SK-N-DZ (cell line): Measurements from ENCODE around the gene XKR7.

ENCODE experiments used
- DNase-seq: peaks from one replicate; pipeline ENCODE4 v3.0.0-alpha.2; 2015; ENCODE audit warnings: low spot score

The XKR7 gene

DNA sequence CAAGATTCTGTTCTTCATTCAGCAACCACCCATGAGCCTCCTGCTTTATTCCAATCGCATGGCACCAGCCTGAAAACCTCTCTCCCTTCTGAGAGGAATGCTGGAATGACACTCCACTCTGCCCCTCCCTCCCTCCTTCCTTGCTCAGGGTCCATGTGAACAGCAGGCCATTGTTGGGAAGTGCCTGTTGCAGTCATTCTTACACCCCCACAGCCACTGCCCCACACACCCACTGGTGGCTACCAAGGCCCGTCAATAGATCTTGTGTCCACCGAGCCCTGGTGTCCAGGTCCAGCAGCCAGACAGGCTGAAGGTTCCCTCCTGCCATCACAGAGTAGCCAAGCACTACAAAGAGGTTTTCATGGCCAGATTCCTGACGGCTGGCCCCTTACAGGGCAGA is 22.6 kb upstream of the XKR7 start:
- DNase-seq = no peak

DNA sequence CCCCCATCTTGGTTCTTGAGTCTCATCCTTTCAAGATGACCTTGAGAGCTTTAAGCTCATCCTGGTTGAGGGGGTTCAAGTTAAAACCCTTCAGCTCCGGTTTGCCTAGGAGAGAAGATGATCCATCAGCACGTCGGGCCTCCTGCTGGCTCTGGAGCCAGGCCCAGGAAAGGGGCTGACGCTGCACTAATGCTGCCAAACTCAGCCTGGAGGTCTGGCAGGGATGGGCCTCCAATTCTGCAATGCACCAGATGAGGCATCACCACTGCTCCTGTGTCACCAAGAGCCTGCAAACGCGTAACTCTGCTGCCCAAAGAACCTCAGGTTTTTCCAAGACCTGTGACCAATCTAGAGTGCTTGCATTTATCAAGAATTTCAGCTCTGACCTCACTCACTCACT is 22.2 kb upstream of the XKR7 start:
- DNase-seq = no peak

DNA sequence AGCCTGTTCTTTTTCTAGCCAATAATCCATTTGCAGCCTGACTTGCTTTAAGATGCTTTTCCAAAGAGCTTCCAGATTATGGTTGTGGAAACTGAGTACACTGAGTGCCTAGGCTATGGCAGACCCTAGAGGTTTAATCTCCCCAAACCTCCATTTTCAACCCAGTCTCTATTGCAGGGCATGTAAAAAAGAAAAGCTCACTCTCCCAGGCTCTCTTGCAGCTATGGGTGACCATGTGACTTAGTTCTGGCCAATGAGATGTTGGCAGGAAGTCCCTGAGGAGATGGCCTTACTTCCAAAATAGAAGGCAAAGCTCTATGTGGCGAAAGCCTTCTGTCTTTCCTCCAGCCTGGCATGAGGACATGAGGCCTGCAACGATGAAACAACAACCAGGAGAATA is 19.9 kb upstream of the XKR7 start:
- DNase-seq = no peak

DNA sequence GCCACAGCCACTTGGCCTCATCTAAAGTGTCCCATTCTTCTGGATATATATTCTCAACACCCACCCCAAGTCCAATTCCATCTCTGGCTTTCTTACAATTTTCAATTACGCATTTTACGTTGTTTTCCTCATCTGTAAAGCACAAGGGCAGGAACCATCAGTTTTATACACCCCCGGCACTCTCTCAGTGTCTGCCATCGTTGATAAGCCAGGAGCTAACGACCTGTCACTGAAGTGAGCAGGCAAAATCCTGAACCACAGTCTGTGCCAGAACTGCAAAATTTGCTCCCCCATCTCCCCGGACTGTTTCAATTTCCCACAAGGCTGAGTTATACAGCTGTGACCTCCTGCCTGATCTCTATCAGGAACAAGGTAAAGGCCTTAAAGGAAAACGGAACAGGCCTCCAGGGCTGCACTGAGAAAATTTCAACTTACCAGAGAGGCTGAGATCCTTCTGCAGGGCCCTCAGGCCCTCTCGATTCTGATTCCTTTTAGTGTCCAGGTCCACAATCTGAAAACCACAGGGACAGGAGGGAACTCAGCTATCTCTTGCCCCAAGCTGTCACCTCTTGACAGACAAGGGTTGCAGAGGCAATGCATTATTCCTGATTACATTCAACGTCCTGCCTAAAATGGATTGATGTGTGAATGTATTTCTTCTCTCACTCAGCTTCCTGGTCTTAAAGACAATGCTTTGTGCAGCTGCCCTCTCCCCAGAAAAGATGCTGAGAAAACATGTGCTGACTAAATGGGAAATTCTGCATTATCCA is 17.9 kb upstream of the XKR7 start:
- no peak for DNase-seq

DNA sequence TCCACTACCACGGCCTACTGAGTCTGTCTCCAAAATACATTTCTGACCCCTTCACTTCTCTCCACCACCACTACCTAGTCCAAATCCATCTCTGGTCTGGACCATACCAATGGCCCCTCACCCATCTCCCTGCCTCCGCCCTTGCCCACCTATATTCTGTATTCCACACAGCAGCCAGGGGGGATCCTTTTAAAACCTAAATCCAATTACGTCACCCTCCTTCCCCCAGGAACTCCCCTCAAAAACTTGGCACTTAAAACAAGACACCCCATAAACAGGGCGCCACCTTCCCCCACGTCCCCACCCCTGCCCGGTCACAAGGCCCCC is 16.8 kb upstream of the XKR7 start:
- no peak for DNase-seq

DNA sequence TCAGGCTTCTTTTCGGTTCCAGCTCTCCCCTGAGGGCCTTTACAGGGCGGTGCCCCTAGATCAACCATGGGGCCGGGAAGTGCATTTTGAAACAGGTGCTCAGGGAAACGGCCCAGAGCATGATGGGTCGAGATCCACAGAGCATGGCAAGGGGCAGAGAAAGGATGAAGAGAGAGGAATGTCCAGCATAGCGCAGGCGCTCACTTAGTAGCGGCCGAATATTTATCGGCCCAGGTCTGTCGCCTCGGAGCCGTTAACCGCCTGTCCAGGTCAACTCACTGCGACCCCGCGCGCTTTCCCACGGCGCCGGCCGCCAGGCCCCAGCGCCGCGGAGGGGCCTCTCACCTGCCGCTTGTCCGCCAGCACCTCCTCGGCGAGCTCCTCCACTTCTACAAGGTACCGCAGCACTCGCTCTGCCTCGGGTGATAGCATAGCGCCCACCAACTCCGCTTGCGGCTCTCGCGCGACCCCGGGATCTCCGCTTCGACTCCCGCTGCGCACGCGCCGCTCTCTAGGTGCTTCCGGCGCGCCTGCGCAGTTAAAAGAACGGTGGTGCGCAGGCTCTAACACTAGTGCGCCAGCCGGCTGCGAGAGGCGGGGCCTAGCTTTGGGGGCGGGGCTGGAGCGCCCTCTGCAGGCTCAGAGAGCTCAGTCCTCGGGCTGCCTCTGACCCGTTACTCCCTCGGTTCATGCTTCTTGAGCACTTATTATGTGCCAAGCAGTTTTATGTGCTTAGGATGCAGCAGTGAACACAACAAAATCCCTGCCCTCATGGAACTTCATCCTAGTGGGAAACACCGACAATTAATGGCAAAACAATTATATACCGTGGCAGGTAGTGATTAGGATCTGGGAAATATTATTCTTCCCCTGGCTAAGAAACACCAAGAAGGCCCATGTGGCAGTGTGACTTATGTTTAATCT is 16.2 kb upstream of the XKR7 start, which contains the start of gene PDRG1:
PDRG1 (minus strand) TSS at position 517 of the 924 bp plus-strand sequence; CDS start at position 432, 85 bp downstream.
- peak; percentile 98 for DNase-seq

DNA sequence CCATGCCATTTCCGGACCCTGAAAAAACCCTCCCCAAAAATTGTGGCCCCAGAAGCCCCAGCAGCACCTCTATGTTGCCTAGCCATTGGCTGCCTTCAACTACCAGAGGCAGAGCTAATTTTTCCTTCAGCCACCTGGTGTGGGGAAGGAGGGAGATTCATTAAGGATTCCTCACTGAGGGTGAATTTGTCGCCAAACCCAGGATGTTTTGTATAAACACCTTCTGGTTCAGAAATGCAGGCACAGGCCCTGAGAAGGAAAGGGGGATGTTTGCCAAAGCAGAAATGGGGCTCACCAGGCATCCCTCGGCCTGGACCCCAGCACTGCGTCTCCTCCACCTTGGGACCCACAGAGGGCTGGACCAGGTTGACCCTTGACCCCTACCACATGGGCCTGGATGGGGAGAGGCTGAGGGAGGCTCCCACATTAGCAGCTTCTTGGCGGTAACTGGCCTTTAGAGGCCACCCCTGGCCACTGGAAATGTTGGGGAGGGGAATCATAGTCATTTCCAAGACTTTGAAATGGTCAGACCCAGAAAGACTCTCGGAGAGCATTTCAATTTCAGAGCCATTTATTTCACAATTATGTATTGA is 14.3 kb upstream of the XKR7 start:
- no peak for DNase-seq

DNA sequence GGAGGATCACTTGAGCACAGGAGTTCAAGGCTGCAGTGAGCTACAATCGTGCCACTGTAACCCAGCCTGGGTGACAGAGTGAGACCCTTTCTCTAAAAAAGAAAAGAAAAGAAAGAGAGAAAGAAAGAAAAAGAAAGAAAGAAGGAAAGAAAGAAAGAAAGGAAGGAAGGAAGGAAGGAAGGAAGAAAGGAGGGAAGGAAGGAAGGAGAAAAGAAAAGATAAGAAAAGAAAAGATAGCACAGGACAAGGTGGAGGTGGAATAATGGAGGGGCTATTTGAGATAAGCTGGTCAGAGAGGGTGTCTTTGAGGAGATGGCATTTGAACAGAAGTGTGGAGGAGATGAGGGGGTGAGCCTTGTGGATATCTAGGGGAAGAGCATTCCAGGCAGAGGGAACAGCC is 13.5 kb upstream of the XKR7 start:
- no peak for DNase-seq

DNA sequence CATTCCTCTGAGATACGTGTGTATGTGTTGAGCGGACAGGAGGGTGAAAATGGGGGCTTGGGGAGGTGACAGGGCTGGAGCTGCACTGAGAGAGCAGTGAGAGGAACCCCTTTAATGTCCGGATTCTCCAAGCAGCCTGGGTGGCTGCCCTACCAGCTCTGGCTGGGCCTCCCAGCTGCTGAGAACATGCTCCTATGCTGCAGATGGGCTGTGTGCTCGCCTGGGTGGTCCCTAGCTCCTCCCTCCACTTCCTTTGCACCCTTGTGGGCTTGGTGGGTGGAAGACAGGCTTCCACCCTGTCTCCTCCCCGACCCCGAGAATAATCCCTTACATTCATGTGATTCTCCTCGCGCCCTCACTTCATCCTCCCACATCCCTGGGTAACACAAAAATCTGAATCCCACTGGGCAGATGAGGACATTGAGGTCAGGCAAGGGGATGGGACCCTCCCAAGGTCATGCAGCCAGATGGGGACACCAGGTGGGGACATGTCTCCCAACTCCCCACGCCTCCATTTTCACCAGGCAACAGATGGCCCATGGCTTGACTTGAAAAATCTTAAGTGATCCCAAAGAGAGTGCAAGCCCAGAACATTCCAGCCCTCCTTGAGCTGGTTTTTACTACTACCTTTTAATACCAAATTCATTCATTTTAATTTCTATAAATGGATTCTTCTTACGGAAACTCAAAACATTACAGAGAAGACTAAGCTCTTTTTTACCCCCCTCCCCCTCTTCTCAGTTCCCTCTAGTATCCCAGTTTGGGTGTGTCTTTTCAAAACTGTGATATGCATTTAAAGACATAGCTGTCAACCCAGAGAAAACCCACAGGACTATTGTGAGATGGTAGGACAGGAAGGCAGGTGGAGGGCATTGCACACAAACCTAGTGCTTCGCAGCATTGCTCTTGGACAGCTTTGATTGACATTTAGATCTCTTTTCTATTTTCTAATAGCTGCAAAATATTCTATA is 11.1 kb upstream of the XKR7 start:
- no peak for DNase-seq

DNA sequence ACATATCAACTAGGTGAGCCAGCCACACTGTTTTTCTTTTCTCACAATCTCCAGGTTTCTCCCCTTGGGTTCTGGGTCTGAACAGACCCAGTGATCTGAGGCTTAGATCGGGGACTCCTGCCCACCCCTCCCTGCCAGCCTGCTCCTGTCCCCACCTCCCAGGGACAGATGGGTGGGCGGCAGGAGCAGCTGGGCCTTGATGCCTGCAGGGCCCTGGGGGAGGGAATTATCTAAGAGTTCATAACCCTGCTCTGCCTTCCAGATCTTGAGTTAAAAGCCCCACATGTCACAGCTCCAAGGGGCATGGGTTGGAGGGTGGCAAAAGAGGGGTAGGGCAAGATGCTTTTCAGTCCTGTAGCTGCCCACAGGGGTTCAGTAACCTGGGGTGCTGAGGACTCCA is 5.2 kb upstream of the XKR7 start:
- no peak for DNase-seq

DNA sequence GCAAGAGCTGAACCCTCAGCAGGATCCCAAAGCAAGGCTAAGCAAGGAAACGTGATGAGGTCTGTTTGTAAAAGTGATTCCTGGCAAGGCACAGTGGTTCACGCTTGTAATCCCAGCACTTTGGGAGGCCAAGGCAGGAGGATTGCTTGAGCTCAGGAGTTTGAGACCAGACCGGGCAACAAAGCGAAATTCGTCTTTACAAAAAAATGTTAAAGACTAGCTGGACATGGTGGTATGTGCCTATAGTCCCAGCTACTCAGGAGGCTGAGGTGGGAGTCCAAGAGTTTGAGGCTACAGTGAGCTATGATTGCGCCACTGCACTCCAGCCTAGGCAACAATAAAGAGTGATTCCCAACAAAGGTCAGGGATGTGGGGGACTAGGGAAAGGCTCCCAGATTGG is 4.1 kb upstream of the XKR7 start:
- DNase-seq = no peak

DNA sequence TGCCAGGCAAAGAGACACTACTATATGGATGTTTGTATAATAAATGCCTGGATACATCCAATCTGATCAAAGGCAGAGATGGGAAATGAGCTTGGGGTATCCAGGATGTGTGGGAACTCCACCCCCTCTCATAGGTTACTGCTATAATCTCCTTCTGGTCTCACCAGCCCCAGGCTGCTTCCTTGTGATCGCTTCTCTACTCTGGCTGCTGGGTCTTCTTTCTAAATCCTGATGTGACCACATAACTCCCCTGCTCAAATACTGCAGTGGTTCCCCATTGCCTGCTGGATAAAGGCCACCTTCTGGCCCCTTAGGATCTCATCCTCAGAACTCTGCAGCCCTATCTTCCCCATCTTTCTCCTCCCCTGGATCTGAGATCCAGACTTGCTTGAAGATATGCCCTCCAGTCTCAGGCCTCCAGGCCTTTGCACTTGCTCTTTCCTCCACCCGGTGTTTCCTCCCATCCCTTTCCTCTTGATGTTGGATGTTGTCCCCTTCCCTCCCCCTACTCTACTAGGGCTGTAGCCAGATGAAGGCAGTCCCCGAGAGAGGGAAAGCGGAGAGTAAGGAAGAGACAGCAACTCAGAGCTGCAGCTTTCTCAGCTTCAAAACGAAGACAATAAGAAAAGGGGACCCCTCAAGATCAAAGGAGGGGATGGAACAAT is 828 bp upstream of the XKR7 start:
- DNase-seq = peak; percentile 54

DNA sequence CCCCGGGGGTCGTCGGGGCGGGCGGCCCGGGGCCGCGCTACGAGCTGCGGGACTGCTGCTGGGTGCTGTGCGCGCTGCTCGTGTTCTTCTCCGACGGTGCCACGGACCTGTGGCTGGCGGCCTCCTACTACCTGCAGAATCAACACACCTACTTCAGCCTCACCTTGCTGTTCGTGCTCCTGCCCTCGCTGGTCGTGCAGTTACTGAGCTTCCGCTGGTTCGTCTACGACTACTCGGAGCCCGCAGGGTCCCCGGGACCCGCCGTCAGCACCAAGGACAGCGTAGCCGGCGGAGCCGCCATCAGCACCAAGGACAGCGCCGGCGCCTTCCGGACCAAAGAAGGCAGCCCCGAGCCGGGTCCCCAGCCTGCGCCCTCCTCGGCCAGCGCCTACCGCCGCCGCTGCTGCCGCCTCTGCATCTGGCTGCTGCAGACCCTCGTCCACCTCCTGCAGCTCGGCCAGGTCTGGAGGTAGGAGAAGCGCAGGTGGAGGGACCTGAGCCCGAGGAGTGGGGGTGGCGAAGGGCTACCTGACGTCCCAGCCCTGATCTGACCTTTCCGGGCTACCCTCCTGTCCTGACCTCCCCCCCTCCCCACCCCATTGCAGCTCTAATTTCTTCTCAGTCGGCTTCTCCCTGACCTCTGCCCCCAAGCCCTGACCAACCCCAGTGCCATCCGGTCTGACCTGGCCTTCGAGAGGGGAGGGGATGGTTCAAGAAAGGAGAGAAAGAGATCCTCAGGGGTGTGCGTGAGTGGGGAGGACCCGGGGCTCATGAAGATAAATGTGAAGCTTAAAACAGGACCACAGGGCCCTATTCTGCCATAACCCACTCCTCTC is 558 bp downstream of the XKR7 start:
- DNase-seq = peak; percentile 60

DNA sequence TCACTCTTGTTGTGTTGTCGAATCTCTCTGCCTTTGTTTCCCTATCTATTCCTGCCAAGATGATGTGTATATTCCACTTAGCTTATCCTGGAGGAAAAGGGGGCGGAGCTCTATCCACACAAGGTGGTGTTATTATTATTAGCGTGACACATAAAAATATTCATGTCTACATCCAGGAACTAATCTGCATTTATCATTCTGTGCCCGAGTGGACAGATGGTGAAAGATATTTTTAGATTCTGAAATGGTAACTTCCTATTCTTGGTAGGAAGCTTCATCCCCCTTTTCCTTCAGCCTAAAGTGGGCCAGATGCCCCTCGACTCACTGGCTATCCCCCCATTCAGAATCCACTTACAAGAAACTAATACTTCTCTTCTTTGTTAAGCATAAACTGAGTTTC is 2.0 kb downstream of the XKR7 start:
- no peak for DNase-seq

DNA sequence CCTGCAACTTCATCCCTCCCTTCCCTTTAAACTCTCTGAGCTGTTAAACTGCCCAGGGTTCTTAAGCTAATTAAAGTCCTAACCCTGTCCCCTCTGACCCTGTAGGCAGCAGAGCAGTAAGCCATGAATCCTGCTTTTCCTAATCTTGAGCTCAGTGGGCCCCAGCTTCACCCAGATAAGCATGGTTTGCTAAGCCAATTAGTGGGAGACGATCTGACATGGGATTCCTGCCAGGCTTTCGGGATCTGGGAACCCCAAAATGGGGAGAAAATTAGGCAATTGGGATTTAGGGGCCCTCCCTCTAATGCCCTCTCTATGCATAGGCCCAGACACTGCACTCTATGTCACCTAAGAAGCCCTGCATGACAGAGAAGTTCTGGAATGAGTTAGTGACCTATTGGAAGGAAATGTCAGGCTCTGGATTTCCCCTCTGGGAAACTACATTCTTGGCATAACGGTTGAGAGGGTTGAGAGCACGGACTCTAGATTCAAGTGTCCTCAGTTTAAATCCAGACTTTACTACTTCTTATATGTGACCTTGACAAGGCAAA is 4.6 kb downstream of the XKR7 start:
- DNase-seq = no peak

DNA sequence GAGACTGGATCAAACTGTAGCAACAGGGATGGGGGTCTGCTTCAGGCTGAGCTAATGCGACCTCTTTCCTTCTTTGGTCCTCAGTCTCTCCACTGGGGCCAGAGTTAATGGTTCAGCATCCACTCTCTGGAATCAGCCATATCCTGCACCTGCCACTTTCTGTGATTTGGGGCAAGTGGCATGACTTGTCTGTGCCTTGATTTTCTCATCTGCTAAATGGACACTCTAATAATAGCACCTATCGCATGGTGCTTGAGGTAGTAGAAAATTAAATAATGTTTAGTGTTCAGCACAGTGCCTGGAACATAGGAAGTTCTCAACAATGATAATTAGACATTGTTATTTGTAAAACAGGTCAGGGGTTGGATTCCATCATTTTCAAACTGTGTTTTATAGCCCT is 6.3 kb downstream of the XKR7 start:
- no peak for DNase-seq

DNA sequence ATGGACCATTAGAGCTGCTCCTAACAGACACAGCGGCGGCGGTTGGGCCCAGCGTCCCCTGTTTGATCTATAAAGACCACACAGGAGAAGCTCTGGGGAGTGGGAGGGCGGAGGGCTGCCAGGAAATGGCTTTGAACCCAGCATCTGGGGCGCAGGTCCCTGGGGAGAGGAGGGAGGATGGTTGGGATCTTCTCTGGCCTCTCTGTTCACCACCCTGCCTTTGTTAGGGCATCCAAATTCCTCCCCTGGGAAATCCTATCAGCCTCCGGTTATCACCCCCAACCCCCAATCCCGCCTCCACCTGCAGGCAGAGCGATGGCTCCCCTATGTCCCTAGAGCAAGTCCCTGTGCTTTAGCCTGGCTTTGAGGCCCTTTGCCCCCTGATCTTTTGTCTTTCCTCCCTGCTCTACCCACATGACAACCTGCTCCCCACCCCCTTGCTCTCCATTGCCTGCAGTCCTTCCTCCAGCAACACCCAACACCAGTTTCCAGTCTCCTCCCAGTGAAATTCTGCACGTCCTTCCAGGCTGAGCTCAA is 7.1 kb downstream of the XKR7 start:
- DNase-seq = no peak

DNA sequence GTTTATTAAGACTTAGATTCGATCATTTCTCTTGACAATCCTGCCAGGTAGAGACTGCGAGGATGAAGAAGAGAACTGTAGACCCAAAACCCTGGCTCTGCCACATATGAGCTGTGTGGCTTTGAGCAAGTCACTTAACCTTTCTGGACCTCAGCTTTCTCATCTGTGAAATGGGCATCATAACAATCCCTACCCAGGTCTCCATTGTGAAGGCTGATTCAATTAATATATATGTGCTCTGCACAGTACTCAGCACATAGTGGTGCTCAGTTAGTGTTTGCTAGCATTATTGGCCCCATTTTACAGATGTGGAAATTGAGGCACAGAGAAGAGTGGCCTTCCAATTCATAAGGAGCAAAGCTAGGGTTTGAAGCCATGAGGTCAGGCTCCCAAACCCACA is 7.9 kb downstream of the XKR7 start:
- DNase-seq = no peak

DNA sequence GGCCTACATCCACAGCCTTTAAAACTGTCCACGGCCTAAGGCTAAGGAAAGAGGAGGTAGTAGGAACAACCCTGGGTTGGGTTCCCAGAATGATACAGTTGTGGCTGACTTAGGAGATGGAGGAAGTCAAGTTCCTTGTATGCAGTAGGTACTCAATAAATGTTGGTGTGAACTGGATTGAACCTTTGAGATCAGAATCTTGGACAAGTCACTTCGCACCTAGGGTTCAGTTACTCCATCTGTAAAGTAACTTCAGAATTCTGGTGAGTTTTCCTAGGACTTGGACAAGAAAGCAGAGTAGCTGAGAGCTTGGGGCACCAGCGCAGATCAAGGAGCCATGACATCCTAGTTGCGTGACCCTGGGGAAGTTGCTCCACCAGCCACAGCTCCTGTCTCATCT is 9.1 kb downstream of the XKR7 start:
- no peak for DNase-seq
